Body of pancreas (tissue), 4 donors: ENCODE measurements around the gene SLC49A4.

ENCODE experiments used
- CTCF ChIP-seq, 7 experiments: fragments of 450-650 bp in 4 of 7; fragments of 200-600 bp in 3 of 7; sonication (generic) in 3 of 7; IDR thresholded peaks; one replicate each; pipeline ENCODE4 v1.5.1; 2016 to 2019; ENCODE audit warnings: antibody characterized with exemption in 7 of 7
- POLR2A ChIP-seq, 3 donors: fragments of 450-650 bp; IDR thresholded peaks; one replicate each; pipeline ENCODE4 v1.6.1; 2016; ENCODE audit warnings: antibody characterized with exemption in 3 of 3, mild to moderate bottlenecking in 2 of 3

- TF ChIP-seq CTCF (IDR thresholded peaks at IDR 0.05), result no peak
- TF ChIP-seq POLR2A (IDR thresholded peaks at IDR 0.05), result no peak
Measured at GRCh38 chr3:122926811-122927210, 131.9 kb downstream of the SLC49A4 start.
